GM21576 (cell line): Measurements from ENCODE around the gene MDN1.

Experiments
- ATAC-seq: cut with Tn5 transposase; IDR thresholded peaks from one replicate; pipeline ENCODE4 v1.9.1; 2021; ENCODE audit warnings: mild to moderate bottlenecking, moderate library complexity; ENCODE audit not compliant: unreplicated experiment

The MDN1 gene

GRCh38 chr6:89703292-89703691 is 116.3 kb downstream of the MDN1 start:
- no peak for ATAC-seq

DNA sequence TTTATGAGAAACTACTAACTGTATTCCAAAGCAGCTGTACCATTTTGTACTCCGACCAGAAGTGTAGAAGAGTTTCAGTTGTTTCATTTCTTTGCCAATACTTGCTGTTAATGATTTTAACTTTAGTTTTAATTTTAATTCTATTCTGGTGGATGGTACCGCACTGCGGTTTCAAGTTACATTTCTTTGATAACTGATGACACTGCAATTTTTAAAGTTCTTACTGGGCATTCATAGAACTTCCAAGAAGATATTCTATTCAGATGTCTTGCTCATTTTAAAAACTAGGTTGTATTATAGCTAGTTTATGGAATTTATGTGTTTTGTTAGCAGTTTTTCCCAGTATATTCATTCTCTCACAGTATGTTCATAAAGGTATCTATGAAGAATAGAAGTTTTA is 117.2 kb downstream of the MDN1 start:
- ATAC-seq = no peak

GRCh38 chr6:89695667-89696066 is 123.9 kb downstream of the MDN1 start:
- ATAC-seq = no peak

DNA sequence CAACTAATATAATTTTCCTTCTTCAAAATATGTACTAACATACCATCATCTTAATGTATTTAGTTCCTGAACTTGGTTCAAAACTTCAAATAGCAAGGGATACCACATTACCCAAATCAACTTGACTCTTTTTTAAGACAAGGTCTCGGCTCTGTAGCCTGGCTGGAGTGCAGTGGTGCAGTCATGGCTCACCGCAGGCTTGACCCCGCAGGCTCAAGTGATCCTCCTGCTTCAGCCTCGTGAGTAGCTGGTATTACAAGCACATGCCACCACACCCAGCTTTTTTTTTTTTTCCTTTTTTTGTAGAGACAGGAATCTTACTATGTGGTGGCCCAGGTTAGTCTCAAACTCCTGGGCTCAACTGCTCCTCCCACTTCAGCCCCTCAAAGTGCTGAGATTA is 125.2 kb downstream of the MDN1 start:
- no peak for ATAC-seq

DNA sequence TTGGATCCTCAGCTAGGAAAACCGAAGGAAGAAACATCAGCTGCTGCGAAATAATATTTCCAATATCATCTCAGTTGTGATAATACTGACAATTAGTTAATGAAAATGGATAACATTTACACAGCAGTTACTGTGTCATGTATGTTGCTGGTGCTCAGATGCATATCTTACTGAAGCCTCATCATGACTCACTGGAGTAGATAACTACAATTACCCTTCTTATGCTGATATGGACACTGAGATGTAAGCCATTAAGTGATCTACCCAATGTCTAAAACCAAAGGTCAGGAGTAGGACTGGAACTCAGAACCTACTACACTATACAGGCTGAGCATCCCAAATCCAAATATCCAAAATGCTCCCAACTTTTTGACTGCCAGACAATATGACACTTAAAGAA is 126.4 kb downstream of the MDN1 start:
- no peak for ATAC-seq

DNA sequence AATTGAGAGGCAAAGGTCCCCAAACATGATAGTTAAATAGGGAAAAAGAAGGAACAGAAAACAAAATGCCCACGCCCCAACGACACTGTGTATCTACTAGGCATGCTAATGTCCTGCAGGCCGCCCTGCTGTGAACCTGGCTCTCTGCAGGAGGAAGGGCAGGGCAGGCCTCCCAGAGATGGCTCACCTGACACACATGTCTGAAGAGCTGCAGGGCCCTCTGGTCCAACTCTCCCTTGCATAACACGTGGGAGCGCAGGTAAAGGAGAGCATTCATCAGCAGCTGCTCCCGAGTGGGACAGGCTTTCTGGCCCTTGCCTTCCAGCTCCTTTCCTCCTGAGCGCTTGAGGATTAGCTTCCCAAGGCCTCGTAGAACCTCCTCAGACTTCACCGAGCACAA is 127.3 kb downstream of the MDN1 start:
- ATAC-seq = no peak

DNA sequence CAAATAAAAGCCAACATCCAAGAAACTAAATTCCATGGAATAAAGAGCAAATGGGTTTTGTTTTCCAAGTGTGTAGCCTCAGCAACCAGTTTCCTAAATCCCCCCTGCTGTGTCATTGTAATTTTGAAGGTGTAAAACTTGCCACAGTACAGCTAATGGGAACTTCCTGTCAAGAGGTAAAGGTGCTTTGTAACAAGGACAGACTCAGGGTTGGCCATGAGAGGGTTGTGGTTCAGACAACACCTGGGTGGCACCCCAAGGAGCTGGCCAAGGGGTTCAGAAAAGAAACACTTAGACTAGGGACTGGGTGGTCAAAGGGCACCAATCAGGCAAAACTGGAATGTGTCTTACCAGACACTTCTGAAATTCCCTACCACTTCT is 128.7 kb downstream of the MDN1 start:
- ATAC-seq = no peak

DNA sequence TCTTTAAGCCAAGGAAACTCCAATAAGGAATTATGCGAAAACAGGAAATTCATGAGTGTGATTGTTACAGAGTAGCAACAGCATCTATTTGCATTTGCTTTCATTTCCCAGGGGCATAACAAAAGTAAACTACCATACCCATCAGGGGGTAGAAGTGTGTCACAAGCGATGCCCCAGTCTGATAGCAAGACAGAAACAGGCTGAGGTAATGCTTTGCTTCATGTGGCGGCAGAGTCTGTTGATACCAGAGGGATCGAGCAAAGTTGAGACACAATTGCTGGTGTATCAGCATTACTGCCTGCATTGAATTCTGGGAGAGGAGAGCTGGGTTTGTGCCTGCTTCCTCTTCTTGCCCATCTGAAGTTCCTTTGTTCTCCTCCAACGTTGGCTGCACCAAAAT is 129.9 kb downstream of the MDN1 start:
- ATAC-seq = no peak

GRCh38 chr6:89688328-89688727 is 131.3 kb downstream of the MDN1 start:
- ATAC-seq = no peak

DNA sequence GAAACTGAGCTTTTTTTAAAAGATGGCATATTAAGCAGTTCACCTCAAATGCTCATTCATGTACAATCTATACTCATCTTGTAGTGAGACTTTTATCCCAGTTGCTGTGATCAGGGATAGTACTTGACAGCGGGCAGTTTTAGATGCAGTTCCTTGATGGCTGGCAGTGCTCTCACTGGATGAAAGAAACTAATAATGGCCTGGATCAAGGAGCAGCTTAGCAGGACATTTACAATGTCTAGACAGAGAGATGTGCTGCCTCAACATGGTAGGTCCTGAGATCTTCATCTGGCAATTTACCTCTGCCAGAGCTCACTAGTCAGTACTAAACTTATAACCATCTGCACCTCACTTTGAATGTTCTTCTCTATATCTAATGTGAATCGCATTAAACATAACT is 134.3 kb downstream of the MDN1 start:
- ATAC-seq = no peak

DNA sequence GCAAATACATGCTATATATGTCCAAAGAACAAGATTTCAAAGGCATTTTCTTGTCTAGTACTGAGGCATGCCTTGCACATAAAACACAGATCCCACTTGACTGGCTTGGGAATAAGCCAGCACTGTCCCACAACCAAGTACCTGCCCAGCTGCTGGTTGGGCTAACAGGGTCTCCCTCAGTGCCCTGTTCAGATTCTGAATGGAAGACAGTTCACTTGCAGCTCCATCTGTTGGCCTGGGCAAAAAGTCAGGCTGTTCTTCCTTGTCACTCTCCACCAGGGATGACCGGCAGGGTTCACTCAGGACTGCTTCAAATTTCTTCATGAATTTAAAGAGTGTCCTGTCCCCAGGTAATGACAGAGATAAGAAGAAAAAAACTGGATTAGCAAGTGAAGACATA is 136.6 kb downstream of the MDN1 start:
- ATAC-seq = no peak

DNA sequence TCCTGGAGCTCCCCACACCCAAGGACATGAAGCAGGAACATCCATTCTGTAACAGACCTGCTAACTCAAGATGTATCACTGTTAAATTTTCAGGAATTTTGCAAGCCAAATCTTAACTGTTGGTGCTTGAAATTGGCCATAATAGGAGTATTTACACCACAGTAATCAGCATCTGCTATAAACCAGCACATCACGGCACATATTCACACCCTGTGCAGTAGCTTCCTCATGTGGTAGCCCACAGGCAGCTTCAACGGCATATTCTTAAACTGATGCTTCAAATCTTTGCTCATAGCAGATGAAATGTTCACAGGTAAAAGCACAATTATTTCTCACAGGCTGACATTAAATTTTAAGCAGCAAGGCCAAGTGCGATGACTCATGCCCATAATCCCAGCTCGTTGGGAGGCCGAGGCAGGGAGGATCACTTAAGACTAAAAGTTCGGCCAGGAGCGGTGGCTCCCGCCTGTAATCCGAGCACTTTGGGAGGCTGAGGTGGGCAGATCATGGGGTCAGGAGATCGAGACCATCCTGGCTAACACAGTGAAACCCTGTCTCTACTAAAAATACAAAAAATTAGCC is 137.5 kb downstream of the MDN1 start:
- no peak for ATAC-seq

GRCh38 chr6:89680551-89680950 is 139.0 kb downstream of the MDN1 start:
- no peak for ATAC-seq

DNA sequence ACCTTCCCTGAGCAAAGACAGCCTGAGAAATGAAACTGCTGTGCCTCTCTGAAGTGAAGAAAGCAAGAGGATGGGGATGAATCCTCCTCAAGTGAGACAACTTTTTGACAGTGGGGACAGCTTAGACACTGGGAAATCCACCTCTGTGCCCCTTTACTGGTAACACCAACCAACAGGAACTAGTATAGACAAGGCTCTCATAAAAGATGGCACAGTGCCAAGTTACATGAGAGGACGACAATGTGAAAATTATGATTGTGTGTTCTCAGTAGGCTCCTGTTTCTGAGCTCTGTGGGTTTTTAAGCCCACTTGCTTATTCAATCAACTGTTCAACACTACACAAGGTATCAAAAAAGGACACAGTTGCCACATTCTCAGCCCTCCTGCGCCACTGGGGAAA is 139.4 kb downstream of the MDN1 start:
- no peak for ATAC-seq

GRCh38 chr6:89679215-89680120 is 140.1 kb downstream of the MDN1 start:
- ATAC-seq = no peak

- no peak for ATAC-seq
Measured at GRCh38 chr6:89678531-89678930, 141.1 kb downstream of the MDN1 start.

DNA sequence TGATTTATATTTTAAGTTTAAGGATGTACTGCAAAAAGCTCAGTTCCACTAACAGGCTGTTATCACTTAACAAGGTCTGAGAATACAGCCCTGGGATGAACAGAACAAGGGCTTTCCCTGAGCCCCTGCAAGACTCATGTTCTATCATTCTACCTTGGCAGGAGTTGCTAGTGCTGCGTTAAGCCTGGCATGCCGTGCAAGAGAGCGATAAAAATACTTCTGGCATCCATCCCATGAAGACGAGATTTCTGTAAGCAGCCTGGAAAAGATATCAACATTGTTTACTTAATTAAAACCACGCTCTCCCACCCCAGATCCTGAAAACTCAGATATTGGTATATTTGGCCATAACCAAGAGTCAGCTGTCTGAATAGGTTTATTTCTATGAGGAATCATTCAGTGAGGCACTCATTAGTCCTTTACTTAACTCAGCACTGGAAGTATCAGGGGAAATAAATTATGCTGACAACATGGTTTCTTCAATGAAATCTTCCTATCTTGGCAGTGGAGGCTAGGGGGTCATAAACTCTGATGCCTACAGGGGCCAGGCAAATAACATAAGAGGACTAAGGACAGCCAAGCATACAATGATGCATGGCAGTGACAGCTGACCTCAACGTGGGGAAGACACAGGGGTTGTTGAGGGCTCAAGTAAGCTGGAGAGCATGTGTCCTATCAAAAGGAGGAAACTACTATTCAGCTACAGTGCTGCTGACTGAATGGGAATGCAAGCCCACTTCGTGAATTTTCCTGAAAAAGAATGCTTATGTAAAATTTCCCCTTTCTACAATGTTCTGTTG is 143.4 kb downstream of the MDN1 start:
- ATAC-seq = no peak

DNA sequence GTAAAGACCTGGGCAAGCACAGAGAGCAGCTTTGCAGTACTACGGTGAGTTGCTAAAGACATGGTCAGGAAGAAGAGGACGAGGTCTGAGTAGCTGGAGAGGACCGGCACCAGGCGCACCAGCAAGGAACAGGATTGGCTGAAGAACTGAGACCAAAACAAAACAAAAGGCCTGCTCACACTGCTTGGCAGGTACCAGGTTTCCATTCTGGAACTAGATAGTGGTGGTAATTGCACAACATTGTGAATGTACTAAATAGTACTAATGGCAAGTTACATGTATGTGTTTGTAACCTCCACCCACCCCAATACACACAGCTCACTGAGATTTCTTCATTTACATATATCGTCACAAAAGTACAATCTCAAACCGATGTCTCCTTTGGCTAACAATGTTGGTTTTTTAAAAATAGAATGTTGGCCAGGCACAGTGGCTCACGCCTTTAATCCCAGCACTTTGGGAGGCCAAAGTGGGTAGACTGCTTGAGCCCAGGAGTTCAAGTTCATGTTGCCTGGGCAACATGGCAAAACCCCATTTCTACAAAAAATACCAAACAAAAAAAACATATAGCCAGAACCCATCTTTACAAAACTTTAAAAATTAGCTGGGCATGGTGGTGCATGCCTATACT is 148.5 kb downstream of the MDN1 start:
- ATAC-seq = no peak

DNA sequence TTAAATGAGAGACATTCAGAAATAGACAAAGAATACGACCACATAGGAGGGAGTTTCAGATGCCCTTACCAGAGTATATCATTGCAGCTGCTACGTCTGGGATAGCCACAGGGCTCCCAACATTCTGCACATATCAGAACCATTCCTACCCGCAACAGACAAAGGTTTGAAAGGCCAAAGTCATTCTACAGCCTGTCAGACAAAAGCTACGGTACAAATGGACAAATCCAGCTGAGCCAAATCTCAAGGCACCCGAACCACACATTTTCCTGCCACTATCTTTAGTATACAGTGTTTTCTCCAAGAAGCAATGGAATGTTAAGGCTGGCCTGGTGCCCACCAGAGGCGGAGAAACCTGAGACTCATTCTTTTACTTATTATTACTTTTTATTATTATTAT is 150.6 kb downstream of the MDN1 start:
- ATAC-seq = no peak

- ATAC-seq = no peak
Measured at GRCh38 chr6:89667872-89668556, 151.6 kb downstream of the MDN1 start.
